Pulmonary artery endothelial cell (primary cell): Measurements from ENCODE around the gene GSTM2. TPM values are rescaled to one million over a fixed set of nuclear protein-coding genes. Genes with fewer than 3 reads are reported as not detected.
"Not testable (repeated sequence)": the region's sequence is repeated elsewhere in the genome, so short reads cannot be mapped to it uniquely, and the experiment has no call there.

ENCODE experiments used
- DNase-seq: peaks from one replicate; pipeline ENCODE4 v3.0.0-alpha.2; 2011; ENCODE audit warnings: low read depth, low spot score
- total RNA-seq: library from RNA; depleted of rRNA; stranded (reverse); fragments of >200 nt; gene quantifications from 2 replicates; pipeline ENCODE4 v1.2.3, GENCODE V29; 2014

GSTM2 gene
- total RNA-seq, 1 donor from 2014 or later, result 1.1 TPM

- no peak for DNase-seq
These were observed 24.2 kb upstream of the GSTM2 start for GRCh38 chr1:109643385-109644230.

GRCh38 chr1:109644670-109645069 is 23.2 kb upstream of the GSTM2 start:
- no peak for DNase-seq

- no peak for DNase-seq
These were observed 18.4 kb upstream of the GSTM2 start for GRCh38 chr1:109649491-109649914.

GRCh38 chr1:109650609-109651008 is 17.2 kb upstream of the GSTM2 start:
- no peak for DNase-seq

GRCh38 chr1:109652402-109652801 is 15.5 kb upstream of the GSTM2 start:
- no peak for DNase-seq

- DNase-seq, result no peak
These were observed 14.6 kb upstream of the GSTM2 start for GRCh38 chr1:109653306-109653705.

GRCh38 chr1:109654519-109654918 is 13.3 kb upstream of the GSTM2 start:
- no peak for DNase-seq

- DNase-seq, result no peak
These were observed 12.0 kb upstream of the GSTM2 start, which contains the start of gene GSTM4 for GRCh38 chr1:109655615-109656519. Gene GSTM4 (plus strand): TSS chr1:109656099. CDS start chr1:109656390, 291 bp downstream.

- DNase-seq, result no peak
These were observed 10.5 kb upstream of the GSTM2 start for GRCh38 chr1:109657395-109657794.

- no peak for DNase-seq
These were observed 9.9 kb upstream of the GSTM2 start for GRCh38 chr1:109657970-109658369.

GRCh38 chr1:109658533-109659042 is 9.3 kb upstream of the GSTM2 start:
- DNase-seq, result no peak

- DNase-seq, result no peak
These were observed 8.7 kb upstream of the GSTM2 start for GRCh38 chr1:109659145-109659544.

GRCh38 chr1:109659997-109660690 is 7.7 kb upstream of the GSTM2 start:
- DNase-seq, result no peak

GRCh38 chr1:109660691-109661026 is 7.2 kb upstream of the GSTM2 start:
- DNase-seq, result not testable (repeated sequence)

GRCh38 chr1:109661391-109661790 is 6.5 kb upstream of the GSTM2 start:
- no peak for DNase-seq

GRCh38 chr1:109664671-109665070 is 3.2 kb upstream of the GSTM2 start:
- no peak for DNase-seq

- DNase-seq, result no peak
These were observed 392 bp downstream of the GSTM2 start for GRCh38 chr1:109668123-109668775.

- no peak for DNase-seq
These were observed 1.5 kb downstream of the GSTM2 start for GRCh38 chr1:109669246-109669948.

GRCh38 chr1:109669949-109670302 is 2.1 kb downstream of the GSTM2 start:
- DNase-seq, result not testable (repeated sequence)

GRCh38 chr1:109671067-109671466 is 3.2 kb downstream of the GSTM2 start:
- no peak for DNase-seq
